Brain microvascular endothelial cell (primary cell): ENCODE measurements around the gene YPEL5.
"Not testable (repeated sequence)": the region's sequence is repeated elsewhere in the genome, so short reads cannot be mapped to it uniquely, and the experiment has no call there.

Experiments
- DNase-seq: peaks from one replicate; pipeline ENCODE4 v3.0.0-alpha.2; 2020
- H3K27ac ChIP-seq: fragments of 250-450 bp; sonication (Bioruptor Pico); 2 replicates; pipeline ENCODE4 v1.5.1; 2020; ENCODE audit warnings: mild to moderate bottlenecking, moderate library complexity
- H3K27me3 ChIP-seq: fragments of 250-450 bp; sonication (Bioruptor Pico); replicated peaks from 2 replicates; pipeline ENCODE4 v1.5.1; 2020; ENCODE audit warnings: mild to moderate bottlenecking
- H3K36me3 ChIP-seq: fragments of 250-450 bp; sonication (Bioruptor Pico); replicated peaks from 2 replicates; pipeline ENCODE4 v1.5.1; 2020; ENCODE audit warnings: mild to moderate bottlenecking
- H3K4me3 ChIP-seq: 2 replicates; pipeline ENCODE4 v1.5.1; 2011; ENCODE audit warnings: low read depth, mild to moderate bottlenecking, control low read depth, low read length, moderate library complexity
- in situ Hi-C: cut with HindIII; loops from 2 replicates; pipeline ENCODE4 v1.10.0; 2017; ENCODE audit warnings: low sequenced_read_pairs, low pct_ligation_motif_present
- TF ChIP-seq, protein P1 (sequence below): IDR thresholded peaks from 2 replicates; pipeline ENCODE4 v1.5.1; 2011; ENCODE audit warnings: low read depth, mild to moderate bottlenecking, moderate library complexity, low read length, control low read depth, inconsistent platforms; ENCODE audit errors: missing control alignments

The YPEL5 gene

GRCh38 chr2:30106543-30106942 is 40.3 kb upstream of the YPEL5 start:
- H3K27me3 ChIP-seq: no peaks in the 10 kb centered on the region
- H3K27ac ChIP-seq: no peak overlapping the region
- H3K4me3 ChIP-seq: no peak overlapping the region
- H3K36me3 ChIP-seq: no peaks in the 10 kb centered on the region
- in situ Hi-C loops: no loop called here
- TF ChIP-seq, protein P1, sequence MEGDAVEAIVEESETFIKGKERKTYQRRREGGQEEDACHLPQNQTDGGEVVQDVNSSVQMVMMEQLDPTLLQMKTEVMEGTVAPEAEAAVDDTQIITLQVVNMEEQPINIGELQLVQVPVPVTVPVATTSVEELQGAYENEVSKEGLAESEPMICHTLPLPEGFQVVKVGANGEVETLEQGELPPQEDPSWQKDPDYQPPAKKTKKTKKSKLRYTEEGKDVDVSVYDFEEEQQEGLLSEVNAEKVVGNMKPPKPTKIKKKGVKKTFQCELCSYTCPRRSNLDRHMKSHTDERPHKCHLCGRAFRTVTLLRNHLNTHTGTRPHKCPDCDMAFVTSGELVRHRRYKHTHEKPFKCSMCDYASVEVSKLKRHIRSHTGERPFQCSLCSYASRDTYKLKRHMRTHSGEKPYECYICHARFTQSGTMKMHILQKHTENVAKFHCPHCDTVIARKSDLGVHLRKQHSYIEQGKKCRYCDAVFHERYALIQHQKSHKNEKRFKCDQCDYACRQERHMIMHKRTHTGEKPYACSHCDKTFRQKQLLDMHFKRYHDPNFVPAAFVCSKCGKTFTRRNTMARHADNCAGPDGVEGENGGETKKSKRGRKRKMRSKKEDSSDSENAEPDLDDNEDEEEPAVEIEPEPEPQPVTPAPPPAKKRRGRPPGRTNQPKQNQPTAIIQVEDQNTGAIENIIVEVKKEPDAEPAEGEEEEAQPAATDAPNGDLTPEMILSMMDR: no peak
- peak; percentile 89 for DNase-seq

DNA sequence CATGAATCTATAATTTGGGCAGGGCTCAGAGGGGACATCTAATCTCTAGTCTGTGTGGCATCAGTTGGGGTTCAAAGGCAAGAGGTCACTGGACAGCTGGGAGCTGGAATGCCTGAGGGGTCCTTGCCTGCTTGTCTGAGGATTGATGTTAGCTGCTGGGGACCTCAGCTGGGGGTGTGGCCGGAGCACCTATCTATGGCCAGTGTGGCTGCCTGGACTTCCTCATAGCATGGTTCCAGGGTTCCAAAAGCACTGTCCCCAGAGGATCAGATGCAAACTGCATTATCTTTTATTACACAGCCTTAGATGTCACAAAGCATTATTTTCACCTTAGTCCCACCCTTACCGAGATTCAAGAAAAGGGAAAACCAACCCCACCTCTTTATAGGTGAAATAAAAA is 38.6 kb upstream of the YPEL5 start:
- Histone ChIP-seq H3K36me3 (no peaks in the 10 kb centered on the region), H3K27ac (no peak overlapping the region), H3K27me3 (no peaks in the 10 kb centered on the region), H3K4me3 (no peak overlapping the region)
- DNase-seq: no peak
- TF ChIP-seq, protein P1: no peak
- in situ Hi-C loops: no loop called here

- Histone ChIP-seq H3K27ac (no peak overlapping the region), H3K36me3 (no peaks in the 10 kb centered on the region), H3K27me3 (no peaks in the 10 kb centered on the region), H3K4me3 (no peak overlapping the region)
- DNase-seq: no peak
- in situ Hi-C loops: no loop called here
- TF ChIP-seq, protein P1: no peak
Measured at GRCh38 chr2:30108851-30109250, 38.0 kb upstream of the YPEL5 start.

DNA sequence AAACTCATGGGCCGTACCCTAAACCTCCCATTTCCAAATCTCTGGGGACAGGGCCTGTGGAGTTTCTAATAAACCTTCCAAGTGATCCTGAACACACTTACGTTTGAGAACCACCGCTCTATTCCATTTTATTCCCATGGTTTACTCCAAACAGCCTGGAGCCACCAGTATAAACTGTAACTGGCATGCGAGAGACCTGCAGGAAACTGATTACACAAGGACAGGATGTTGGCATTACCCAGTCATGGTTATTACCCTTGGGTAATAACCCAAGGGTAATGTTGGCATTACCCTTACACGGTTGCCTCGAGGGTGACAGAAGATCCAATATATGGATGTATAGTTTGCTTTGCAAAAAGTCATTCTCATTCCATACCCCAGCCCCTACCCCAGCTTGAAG is 37.0 kb upstream of the YPEL5 start:
- in situ Hi-C loops: no loop called here
- no peak for DNase-seq
- H3K27me3 ChIP-seq: no peaks in the 10 kb centered on the region
- no peak overlapping the region for H3K4me3 ChIP-seq
- no peaks in the 10 kb centered on the region for H3K36me3 ChIP-seq
- H3K27ac ChIP-seq: no peak overlapping the region
- TF ChIP-seq, protein P1: no peak

GRCh38 chr2:30110773-30111172 is 36.0 kb upstream of the YPEL5 start:
- H3K36me3 ChIP-seq: no peaks in the 10 kb centered on the region

GRCh38 chr2:30111186-30111585 is 35.6 kb upstream of the YPEL5 start:
- H3K27ac ChIP-seq, H3K36me3 ChIP-seq, H3K4me3 ChIP-seq, H3K27me3 ChIP-seq, in situ Hi-C loops, DNase-seq: not testable (repeated sequence)

More at GRCh38 chr2:30110773-30111172, 36.0 kb upstream of the YPEL5 start:
- DNase-seq: peak; percentile 49
- Histone ChIP-seq H3K27me3 (no peaks in the 10 kb centered on the region), H3K27ac (no peak overlapping the region), H3K4me3 (no peak overlapping the region)
- in situ Hi-C loops: no loop called here
- TF ChIP-seq, protein P1: no peak

- TF ChIP-seq, protein P1: no peak
- H3K27me3 ChIP-seq: no peaks in the 10 kb centered on the region
- no peak overlapping the region for H3K4me3 ChIP-seq
- in situ Hi-C loops: no loop called here
- DNase-seq: no peak
- no peak overlapping the region for H3K27ac ChIP-seq
- no peaks in the 10 kb centered on the region for H3K36me3 ChIP-seq
Measured at GRCh38 chr2:30112561-30112960, 34.2 kb upstream of the YPEL5 start.
